ENCODE results near the gene GLCCI1.

- TF ChIP-seq, protein P1, sequence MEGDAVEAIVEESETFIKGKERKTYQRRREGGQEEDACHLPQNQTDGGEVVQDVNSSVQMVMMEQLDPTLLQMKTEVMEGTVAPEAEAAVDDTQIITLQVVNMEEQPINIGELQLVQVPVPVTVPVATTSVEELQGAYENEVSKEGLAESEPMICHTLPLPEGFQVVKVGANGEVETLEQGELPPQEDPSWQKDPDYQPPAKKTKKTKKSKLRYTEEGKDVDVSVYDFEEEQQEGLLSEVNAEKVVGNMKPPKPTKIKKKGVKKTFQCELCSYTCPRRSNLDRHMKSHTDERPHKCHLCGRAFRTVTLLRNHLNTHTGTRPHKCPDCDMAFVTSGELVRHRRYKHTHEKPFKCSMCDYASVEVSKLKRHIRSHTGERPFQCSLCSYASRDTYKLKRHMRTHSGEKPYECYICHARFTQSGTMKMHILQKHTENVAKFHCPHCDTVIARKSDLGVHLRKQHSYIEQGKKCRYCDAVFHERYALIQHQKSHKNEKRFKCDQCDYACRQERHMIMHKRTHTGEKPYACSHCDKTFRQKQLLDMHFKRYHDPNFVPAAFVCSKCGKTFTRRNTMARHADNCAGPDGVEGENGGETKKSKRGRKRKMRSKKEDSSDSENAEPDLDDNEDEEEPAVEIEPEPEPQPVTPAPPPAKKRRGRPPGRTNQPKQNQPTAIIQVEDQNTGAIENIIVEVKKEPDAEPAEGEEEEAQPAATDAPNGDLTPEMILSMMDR (IDR thresholded peaks at IDR 0.05; ENCODE audit: low read depth, low read length) = no peak
- TF ChIP-seq EZH2phosphoT487 (IDR thresholded peaks at IDR 0.05; ENCODE audit: low read depth) = no peak
Measured at GRCh38 chr7:7988706-7989105, 20.1 kb downstream of the GLCCI1 start.
